K562 (cell line): ENCODE data around the gene POLD4. TPM values are rescaled to one million over a fixed set of nuclear protein-coding genes. Genes with fewer than 3 reads are reported as not detected.
A peak's percentile ranks its signal among the peaks of the same experiment; 100 is the strongest.

Experiments used
- ATAC-seq: fragments of 200-7000 bp; cut with Tn5 transposase; 3 replicates; pipeline ENCODE4 v1.9.1; 2020; ENCODE audit warnings: moderate library complexity
- BruUV-seq: library from RNA; stranded (reverse); fragments of 400-500 nt; replicated peaks from 2 replicates; lab custom pipeline; 2021; lab: Mats Ljungman, UMichigan
- CTCF ChIA-PET: fragments of 300-600 bp; formaldehyde crosslinking; extraction: SDS; loops from one replicate; lab custom pipeline; 2021; ENCODE audit warnings: low intra/inter-chr PET ratio; lab: Yijun Ruan, JAX
- POLR2A ChIA-PET: fragments of 300-600, 350-650 bp; sonication (Branson Sonifier 250); formaldehyde crosslinking; extraction: SDS; loops from one replicate; lab custom pipeline; 2021; ENCODE audit warnings: antibody characterized with exemption, inconsistent platforms; lab: Yijun Ruan, JAX
- DNase-seq, 4 experiments: peaks; one replicate each; pipeline versions ENCODE4 v3.0.0 to v3.0.0-alpha.2; 2011 to 2018; ENCODE audit warnings: low spot score in 3 of 4, mixed read lengths in 3 of 4; ENCODE audit errors: extremely low read depth in 1 of 4
- FAIRE-seq: peaks from 2 replicates; lab custom pipeline; 2011; peaks lifted over from hg19 to GRCh38; lab: Jason Lieb, UNC
- H2AFZ ChIP-seq: 2 replicates; pipeline ENCODE4 v1.6.0; 2011; ENCODE audit warnings: low read depth, low read length, control low read depth, inconsistent platforms
- H3K27ac ChIP-seq: fragments of 200-600 bp; 3 replicates; pipeline ENCODE4 v1.8.0; 2011; ENCODE audit warnings: low read depth, mild to moderate bottlenecking, control low read depth, inconsistent platforms, low read length, moderate library complexity, mixed read lengths; ENCODE audit errors: extremely low read depth
- H3K27me3 ChIP-seq, 2 experiments: fragments of 300-600 bp in 1 of 2; 2 replicates in 1 of 2; 3 replicates in 1 of 2; pipeline versions ENCODE4 v1.6.0 to v1.8.0; 2011; ENCODE audit warnings: inconsistent platforms in 2 of 2, low read length in 2 of 2, mild to moderate bottlenecking in 1 of 2, mixed read lengths in 1 of 2, moderate library complexity in 1 of 2; ENCODE audit not compliant: control insufficient read depth in 2 of 2, insufficient read depth in 2 of 2
- H3K36me3 ChIP-seq: fragments of 300-600 bp; 3 replicates; pipeline ENCODE4 v1.8.0; 2011; ENCODE audit warnings: mild to moderate bottlenecking, low read length, inconsistent platforms; ENCODE audit not compliant: control insufficient read depth, insufficient read depth
- H3K4me1 ChIP-seq, 2 experiments: fragments of 200-600 bp in 1 of 2; replicated peaks in 1 of 2; 2 replicates in 1 of 2; 3 replicates in 1 of 2; pipeline versions ENCODE4 v1.5.1 to v1.8.0; 2011; ENCODE audit warnings: inconsistent platforms in 2 of 2, low read length in 2 of 2, mild to moderate bottlenecking in 1 of 2, mixed read lengths in 1 of 2, moderate library complexity in 1 of 2; ENCODE audit not compliant: control insufficient read depth in 2 of 2, insufficient read depth in 2 of 2
- H3K4me2 ChIP-seq: 2 replicates; pipeline ENCODE4 v1.6.1; 2011; ENCODE audit warnings: low read length, control low read depth, inconsistent platforms, mixed read lengths; ENCODE audit not compliant: insufficient read depth
- H3K4me3 ChIP-seq: fragments of 200-600 bp; sonication (generic), shearing (Covaris generic); 2 replicates; pipeline ENCODE4 v1.5.1; 2016; ENCODE audit warnings: control low read depth, inconsistent platforms
- H3K79me2 ChIP-seq: fragments of 200-600 bp; 3 replicates; pipeline ENCODE4 v1.8.0; 2011; ENCODE audit warnings: low read length, inconsistent platforms; ENCODE audit not compliant: control insufficient read depth, insufficient read depth
- H3K9ac ChIP-seq, 2 experiments: 2 replicates each; pipeline versions ENCODE4 v1.6.0 to v1.6.1; 2011; ENCODE audit warnings: low read depth in 2 of 2, low read length in 2 of 2, control low read depth in 1 of 2, inconsistent platforms in 1 of 2, mild to moderate bottlenecking in 1 of 2, mixed read lengths in 1 of 2; ENCODE audit not compliant: insufficient read depth in 1 of 2
- H3K9me1 ChIP-seq: one replicate; pipeline ENCODE4 v1.6.0; 2011; ENCODE audit warnings: inconsistent platforms, mild to moderate bottlenecking, low read length, moderate library complexity; ENCODE audit not compliant: control insufficient read depth, insufficient read depth
- H3K9me3 ChIP-seq: replicated peaks from 2 replicates; pipeline ENCODE4 v1.5.1; 2011; ENCODE audit warnings: low read depth, low read length, inconsistent platforms; ENCODE audit not compliant: control insufficient read depth, insufficient read depth
- H4K20me1 ChIP-seq: replicated peaks from 2 replicates; pipeline ENCODE4 v1.6.1; 2011; ENCODE audit warnings: low read length, inconsistent platforms, mixed read lengths; ENCODE audit not compliant: control insufficient read depth, insufficient read depth
- ARID4B ChIP-seq: sonication (generic); formaldehyde crosslinking; IDR thresholded peaks from 2 replicates; pipeline ENCODE4 v1.8.0; 2022; ENCODE audit warnings: mild to moderate bottlenecking, missing genetic modification reagents
- POLR2G ChIP-seq: fragments of 200-400 bp; formaldehyde crosslinking; IDR thresholded peaks from 2 replicates; pipeline ENCODE4 v1.6.1; 2017; ENCODE audit warnings: low read depth, mild to moderate bottlenecking, antibody characterized with exemption, low read length, moderate library complexity
- RBFOX2 ChIP-seq: fragments of 200-400 bp; formaldehyde crosslinking; IDR thresholded peaks from 2 replicates; pipeline ENCODE4 v1.6.1; 2017; ENCODE audit warnings: low read depth, mild to moderate bottlenecking, low read length, moderate library complexity
- WGBS: fragments of 100-300 bp; shearing (Covaris generic); methylation state at CpG from one replicate; pipeline ENCODE4 v1.1.6; 2016; ENCODE audit warnings: low coverage, mixed read lengths; ENCODE audit not compliant: insufficient coverage; ENCODE audit errors: missing lambda C conversion rate; 5-methylcytosine and 5-hydroxymethylcytosine counted together
- in situ Hi-C: fragments of 300-500 bp; cut with MboI; formaldehyde crosslinking; loops from 4 replicates; pipeline ENCODE4 v1.15.0; 2018; ENCODE audit warnings: inconsistent platforms, mixed read lengths
- intact Hi-C: fragments of 100-400 bp; cut with micrococcal nuclease; formaldehyde crosslinking; loops from 2 replicates; pipeline ENCODE4 v1.14.2; 2022
- polyA plus RNA-seq, 8 experiments: library from polyadenylated mRNA; depleted of rRNA in 4 of 8; stranded (reverse) in 5 of 8; unstranded in 3 of 8; fragments of >200 nt; fragmentation: Nextera tagmentation in 2 of 8; fragmentation: Illumina TruSeq in 1 of 8; extraction: Ambion mirVana in 2 of 8; extraction: Trizol in 1 of 8; gene quantifications; 2 replicates each; pipeline versions ENCODE4 v1.2.1 to v1.2.3, GENCODE V29; 2011 to 2014; ENCODE audit warnings: inconsistent platforms in 1 of 8, missing spikeins in 1 of 8
- total RNA-seq, 7 experiments: library from RNA; depleted of rRNA in 6 of 7; stranded (reverse); fragments of >200 nt in 6 of 7; fragmentation: Illumina TruSeq in 2 of 7; extraction: Trizol in 2 of 7; gene quantifications; 2 replicates each; pipeline versions ENCODE4 v1.2.1 to v1.2.3, GENCODE V29; 2011 to 2021; ENCODE audit warnings: low replicate concordance in 1 of 7

POLD4 gene
- total and polyA plus RNA-seq, 9 of the 15 experiments (the other 6 are each of a cell fraction or from before 2014, with no cell fraction given): 5.8 to 64.5 (median 18.3) TPM

- Histone ChIP-seq H3K4me1 (peaks cover 8 to 68% of the 10 kb centered on the region in 2 experiments; a peak in 4 of 5 replicates), H3K79me2 (peaks cover 25% of the 10 kb centered on the region), H3K9me1 (peaks cover 3% of the 10 kb centered on the region), H2AFZ (no peak overlapping the region), H3K27me3 (no peaks in the 10 kb centered on the region), H3K27ac (no peak overlapping the region), H3K36me3 (peaks cover 47% of the 10 kb centered on the region), H3K4me2 (no peak overlapping the region), H3K9me3 (no peaks in the 10 kb centered on the region), H3K4me3 (no peak overlapping the region), H4K20me1 (peaks cover 4% of the 10 kb centered on the region; the same call in 1 of the 2 replicates), H3K9ac (peak overlapping the region in 1 of 2 experiments; percentile 81; a peak in 2 of 4 replicates)
- 90% methylated on average over 18 of the region's 18 CpGs for WGBS
- FAIRE-seq: no peak
- CTCF ChIA-PET: no interaction called here
- DNase-seq: no peak
- POLR2A ChIA-PET: interaction anchor here (0.6 to 1.1 kb wide), 2 partner anchors 100 to 189 kb away, joined by 3 to 4 read pairs; no protein-coding TSS in a partner anchor
- no TSS peak for BruUV-seq
- in situ Hi-C loops: no loop called here
- intact Hi-C loops: no loop called here
- TF ChIP-seq ARID4B (no peak), POLR2G (peak; percentile 44; the same call in 1 of the 2 replicates), RBFOX2 (peak; percentile 48)
- ATAC-seq: no peak
Observed at GRCh38 chr11:67393437-67393836, 40.1 kb upstream of the POLD4 start.
